HG02870 (cell line): ENCODE results near the gene DHRSX.
"Not testable (repeated sequence)": the region's sequence is repeated elsewhere in the genome, so short reads cannot be mapped to it uniquely, and the experiment has no call there.

Experiments used
- ATAC-seq: cut with Tn5 transposase; IDR thresholded peaks from one replicate; pipeline ENCODE4 v1.9.1; 2021; ENCODE audit warnings: mild to moderate bottlenecking, moderate library complexity; ENCODE audit not compliant: unreplicated experiment

The DHRSX gene

GRCh38 chrX:2266445-2267349, 234.1 kb downstream of the DHRSX start:
- ATAC-seq, result no peak

- not testable (repeated sequence) for ATAC-seq
Observed at GRCh38 chrX:2265658-2266444, 234.9 kb downstream of the DHRSX start.

DNA sequence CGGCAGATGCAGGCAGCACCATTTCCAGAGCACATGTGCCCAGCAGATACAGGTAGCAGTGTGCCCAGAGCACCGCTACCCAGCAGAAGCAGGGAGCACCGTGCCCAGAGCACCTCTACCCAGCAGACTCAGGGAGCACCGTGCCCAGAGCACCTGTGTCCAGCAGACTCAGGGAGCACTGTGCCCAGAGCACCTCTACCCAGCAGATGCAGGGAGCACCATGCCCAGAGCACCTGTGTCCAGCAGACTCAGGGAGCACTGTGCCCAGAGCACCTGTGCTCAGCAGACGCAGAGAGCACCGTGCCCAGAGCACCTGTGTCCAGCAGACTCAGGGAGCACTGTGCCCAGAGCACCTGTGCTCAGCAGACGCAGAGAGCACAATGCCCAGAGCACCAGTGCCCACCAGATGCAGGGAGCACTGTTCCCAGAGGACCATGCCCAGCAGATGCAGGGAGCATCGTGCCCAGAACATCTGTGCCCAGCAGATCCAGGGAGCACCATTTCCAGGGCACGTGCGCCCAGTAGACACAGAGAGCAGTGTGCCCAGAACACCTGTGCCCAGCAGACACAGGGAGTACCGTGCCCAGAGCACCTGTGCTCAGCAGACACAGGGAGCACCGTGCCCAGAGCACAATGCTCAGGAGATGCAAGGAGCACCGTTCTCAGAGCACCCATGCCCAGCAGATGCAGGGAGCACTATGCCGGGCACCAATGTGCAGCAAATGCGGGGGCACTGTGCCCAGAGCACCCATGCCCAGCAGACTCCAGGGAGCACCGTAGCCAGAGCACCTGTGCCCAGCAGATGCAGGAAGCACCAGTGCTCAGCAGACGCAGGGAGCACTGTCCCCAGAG, 236.4 kb downstream of the DHRSX start:
- no peak for ATAC-seq

DNA sequence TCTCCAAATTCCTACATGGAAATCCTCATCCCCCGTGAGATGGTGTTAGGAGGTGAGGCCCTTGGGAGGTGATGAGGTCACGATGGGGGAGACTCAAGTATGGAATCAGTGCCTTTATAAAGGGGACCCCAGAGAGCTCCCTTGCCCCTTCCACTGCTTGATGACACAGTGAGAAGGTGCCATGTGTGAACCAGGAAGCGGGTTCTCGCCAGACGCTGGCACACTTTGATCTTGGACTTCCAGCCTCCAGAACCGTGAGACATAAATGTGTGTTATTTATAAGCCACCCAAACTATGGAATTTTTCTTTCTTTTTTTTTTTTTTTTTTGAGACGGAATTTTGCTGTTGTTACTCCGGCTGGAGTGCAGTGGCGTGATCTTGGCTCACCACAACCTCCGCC, 237.6 kb downstream of the DHRSX start:
- no peak for ATAC-seq

- no peak for ATAC-seq
Observed at GRCh38 chrX:2262668-2263055, 238.1 kb downstream of the DHRSX start.

DNA sequence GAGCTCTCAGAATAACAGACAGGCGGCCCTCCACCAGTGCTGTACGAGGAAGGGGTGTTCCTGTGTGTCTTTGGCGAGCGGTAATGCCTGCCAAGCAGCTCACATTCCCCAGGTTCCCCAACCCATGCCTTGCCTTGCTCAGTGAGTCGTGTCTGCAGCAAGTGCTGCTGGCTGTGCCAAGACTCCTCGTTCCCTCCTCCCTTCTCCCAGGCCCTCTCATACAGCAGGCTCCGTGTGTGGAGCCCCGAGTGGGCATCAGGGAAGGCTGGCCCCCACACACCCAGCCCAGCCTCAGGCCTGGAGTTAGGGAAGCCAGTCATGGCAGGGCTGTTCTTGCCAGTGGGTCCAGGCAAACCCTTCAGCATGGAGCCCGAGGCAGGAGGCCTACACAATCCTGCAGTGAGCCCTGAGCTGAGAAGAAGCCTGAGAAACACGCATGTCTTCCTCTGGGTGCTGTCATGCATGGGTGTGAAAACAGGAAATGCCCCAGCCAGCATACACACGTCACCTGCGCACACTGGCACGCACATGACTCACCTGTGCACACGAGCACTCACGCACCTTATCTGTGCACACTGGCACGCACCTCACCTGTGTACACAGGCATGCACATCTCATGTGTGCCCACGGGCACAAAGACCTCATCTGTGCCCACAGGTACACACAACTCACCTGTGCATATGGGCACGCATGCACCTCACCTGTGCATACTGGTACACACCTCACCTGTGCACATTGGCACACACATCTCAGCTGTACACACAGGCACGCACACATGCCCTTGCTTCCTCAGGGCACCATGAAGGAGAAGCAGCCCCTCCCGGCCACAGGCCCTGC, 238.7 kb downstream of the DHRSX start:
- no peak for ATAC-seq

DNA sequence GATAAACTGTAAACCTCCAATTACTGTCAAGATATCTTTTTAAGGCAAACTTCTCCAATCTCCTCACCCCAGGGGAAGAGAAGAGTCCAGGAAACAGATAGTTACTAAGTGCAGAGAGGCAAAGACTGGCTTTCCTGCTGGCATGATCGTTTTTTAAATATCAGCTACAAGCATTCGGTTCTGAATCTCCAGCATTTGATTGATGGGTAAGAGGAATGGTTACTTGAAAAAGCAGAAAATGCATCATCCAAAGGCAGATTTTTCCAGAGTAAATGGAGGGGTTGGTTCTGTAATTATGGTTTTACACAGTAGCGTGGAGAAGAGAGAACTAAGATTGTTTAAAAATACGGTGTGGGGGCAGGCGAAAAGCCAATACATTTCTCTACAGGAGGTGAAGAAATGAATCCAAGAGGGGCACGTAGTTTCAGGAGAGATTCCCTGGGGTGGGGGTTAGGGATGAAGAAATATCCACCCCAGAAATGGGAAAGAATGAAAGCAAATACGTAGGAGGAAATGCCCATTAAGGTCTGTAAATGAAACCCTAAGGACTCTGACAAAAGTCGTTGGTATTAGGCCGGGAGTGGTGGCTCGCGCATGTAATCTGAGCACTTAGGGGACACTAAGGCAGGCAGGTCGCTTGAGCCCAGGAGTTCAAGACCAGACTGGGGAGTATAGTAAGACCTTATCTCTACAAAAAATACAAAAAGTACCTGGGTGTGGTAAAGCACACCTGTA, 248.3 kb downstream of the DHRSX start:
- ATAC-seq, result no peak

DNA sequence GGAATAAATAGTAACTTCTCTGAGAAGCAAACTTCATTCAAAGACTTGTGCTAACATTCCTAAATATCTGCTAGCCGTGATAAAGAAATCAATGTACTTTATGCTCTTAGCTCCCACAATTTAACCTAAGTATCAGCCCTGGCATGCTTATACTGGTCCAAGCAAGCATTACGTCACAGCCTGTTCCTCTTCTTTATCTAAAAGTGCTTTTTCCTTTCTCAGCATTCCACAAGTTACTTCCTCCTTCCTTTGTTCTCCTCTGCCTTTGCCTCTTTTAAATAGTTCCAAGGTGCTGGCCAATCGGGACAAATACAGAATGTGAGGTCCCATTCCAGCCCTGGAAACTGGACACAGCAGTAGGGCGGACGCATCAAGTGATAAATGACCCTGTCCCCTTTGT, 249.6 kb downstream of the DHRSX start:
- no peak for ATAC-seq

DNA sequence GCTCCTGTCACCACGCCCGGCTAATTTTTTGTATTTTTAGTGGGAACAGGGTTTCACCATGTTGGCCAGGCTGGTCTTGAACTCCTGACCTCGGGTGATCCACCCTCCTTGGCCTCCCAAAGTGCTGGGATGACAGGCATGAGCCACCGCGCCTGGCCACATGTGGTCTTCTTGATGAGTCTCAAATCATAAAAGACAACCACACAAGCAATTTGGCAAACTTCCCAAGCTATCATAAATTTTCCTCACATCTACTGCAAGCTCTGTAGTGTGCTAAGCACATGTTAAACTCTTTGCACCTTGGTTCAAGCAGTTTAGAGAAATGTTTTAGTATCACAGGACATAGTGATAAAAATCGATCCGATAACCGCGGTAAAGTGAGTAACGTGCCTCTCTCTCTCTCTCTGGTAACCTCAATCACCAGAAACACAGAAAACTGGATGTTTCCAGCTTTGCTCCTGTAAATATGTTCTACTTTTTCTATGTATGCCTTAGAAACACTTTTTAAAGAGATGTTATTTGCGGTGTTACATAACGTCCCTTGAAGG, 256.8 kb downstream of the DHRSX start:
- ATAC-seq, result no peak

DNA sequence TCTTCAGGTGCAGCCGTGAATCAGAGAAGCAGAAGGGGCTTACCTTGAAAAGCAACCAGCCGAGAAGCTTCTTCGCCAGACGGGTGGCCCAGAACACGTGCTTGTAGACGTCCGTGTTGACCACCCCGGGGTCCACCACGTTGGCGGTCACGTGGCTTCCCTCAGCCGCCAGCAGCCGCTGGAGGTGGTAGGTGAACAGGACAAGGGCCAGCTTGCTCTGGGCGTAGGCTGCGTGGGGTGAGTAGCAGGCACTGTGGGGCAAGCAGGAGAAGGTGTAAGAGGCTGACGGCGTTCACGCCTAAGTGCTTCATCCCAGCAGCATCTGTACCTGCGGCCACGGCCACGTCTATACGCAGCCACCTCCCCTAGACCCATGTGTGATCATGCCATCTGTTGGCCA, 257.8 kb downstream of the DHRSX start:
- ATAC-seq, result no peak

DNA sequence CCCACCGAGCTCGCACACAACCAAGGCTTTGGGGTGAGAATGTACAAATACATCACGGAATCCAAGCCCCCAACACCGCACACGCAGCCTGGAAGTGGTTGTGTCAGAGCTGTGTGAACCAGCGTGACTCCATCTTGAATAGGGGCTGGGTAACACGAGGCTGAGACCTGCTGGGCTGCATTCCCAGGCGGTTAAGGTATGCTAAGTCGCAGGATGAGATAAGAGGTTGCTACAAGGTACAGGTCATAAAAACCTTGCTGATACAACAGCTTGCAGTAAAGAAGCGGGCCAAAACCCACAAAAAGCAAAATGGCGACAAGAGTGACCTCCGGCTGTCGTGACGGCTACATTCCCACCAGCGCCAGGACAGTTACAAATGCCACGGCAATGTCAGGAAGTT, 258.4 kb downstream of the DHRSX start:
- no peak for ATAC-seq

- not testable (repeated sequence) for ATAC-seq
Observed at GRCh38 chrX:2241496-2241895, 259.3 kb downstream of the DHRSX start.

DNA sequence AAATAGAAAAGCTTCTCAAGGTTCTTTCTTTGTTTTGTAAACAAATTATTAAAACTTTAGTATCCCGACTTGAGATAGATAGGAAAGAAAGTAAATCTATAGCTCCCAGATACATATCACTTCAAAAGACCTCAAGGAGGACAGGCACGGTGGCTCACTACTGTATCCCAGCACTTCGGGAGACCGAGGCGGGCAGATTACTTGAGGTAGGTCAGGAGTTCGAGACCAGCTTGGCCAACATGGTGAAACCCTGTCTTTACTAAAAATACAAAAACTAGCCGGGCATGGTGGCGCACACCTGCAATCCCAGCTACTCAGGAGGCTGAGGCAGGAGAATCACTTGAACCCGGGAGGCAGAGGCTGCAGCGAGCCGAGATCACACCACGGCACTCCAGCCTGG, 260.0 kb downstream of the DHRSX start:
- ATAC-seq, result not testable (repeated sequence)

GRCh38 chrX:2237976-2238375, 262.8 kb downstream of the DHRSX start:
- ATAC-seq, result no peak

DNA sequence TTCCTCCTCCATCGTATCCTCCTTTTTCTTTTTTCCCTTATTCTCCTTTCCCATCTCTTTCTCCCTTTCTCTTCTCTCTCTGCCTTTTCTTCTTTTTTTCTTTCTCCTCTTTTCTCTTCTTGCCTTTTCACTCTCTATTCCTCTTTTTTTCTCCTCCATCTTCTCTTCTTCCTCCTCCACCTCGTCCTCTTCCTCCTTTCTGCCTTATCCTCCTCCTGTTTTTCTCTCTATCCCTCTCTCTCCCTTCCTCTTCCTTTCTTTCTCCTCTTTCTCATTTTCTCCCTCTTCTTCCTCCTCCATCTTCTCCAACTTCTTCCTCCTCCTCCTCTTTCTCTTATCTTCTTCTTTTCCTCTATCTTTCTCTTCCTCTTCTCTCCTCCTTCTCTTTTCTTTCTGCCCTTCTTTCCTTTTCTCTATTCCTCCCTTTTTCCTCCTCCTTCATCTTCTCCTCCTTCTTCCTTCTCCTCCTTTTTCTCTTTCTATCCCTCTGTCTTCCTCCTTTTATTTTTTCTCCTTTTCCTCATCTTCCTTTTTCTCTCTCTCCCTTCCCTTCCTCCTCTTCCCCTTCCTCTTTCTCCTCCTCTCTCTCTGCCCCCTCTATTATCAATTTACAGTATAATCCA, 269.1 kb downstream of the DHRSX start:
- no peak for ATAC-seq

DNA sequence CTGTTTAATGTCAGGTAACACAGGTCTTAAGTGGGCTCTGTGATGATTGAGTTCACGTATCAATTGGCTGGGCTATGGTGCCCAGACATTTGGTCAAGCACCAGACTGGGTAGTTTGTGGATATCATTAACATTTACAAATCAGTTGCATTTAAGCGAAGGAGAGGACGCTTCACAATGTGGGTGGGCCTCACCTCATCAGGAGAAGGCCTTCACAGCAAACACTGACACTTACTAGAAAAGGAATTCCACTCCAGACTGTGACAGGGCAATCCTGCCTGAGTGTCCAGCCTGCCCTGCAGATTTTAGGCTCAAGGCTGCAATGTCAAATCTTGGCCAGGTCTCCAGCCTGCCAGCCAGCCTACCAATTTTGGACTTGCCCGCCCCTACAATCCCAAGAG, 270.3 kb downstream of the DHRSX start:
- ATAC-seq, result no peak

GRCh38 chrX:2228536-2228935, 272.2 kb downstream of the DHRSX start:
- no peak for ATAC-seq

DNA sequence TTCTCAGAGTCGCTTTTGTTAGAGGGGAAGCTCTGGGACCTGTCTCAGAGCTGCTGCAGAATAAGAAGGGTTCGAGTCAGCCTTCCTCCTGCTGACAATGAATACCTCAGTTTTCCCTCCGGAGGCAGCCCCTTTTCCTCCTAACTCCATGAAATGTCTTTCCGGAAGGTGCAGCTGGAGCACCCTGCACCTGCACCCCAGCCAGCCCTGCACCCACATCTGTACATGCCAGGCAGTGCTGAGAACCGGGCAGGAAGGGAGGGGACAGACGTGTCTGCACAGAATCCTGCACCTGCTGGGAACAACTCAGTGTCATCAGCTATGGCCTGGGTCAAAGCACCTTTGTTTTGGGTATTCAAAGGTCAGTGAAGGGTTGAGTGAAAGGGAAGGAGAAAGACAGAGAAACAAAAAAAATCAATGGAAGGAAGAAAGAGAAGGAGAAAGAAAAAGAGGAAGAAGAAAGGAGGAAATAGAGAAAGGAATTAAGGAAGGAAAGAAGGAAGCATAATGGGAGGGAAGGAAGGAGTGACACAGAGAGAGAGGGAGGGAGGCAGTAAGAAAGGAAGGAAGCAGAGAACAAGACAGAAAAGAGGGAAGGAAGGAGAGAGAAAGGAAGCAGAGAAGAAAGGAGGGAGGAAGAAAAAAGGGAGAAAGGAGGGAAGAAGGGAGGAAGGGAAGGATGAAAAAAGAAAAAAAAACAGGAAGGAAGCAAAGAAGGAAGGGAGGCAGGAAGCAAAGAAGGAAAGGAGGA, 273.7 kb downstream of the DHRSX start:
- ATAC-seq, result no peak
